Measurements from ENCODE around the gene PRDX5. TPM values are rescaled to one million over a fixed set of nuclear protein-coding genes. Genes with fewer than 3 reads are reported as not detected.

Gene PRDX5
- total RNA-seq, 1 donor: 245 TPM

Small RNA genes lying within 50 kb of the gene (small RNA-seq; reads per million reads assigned to genes)
- gene MIR1237 (1.3 reads per million, percentile 42 among the genes with 10 or more reads in this experiment), gene MIR7155 (not detected), gene RF00019 (not detected)

Other genes starting within 250 kb of the PRDX5 start
- 17.7 TPM in 2 replicates for gene MACROD1, start 152.0 kb upstream of the PRDX5 start, total RNA-seq
- gene STIP1, start 131.9 kb upstream of the PRDX5 start, total RNA-seq: 85.5 and 94.5 TPM in 2 replicates
- gene FERMT3, start 111.4 kb upstream of the PRDX5 start, total RNA-seq: 0.59 and 1.1 TPM in 2 replicates
- gene TRPT1, start 91.9 kb upstream of the PRDX5 start, total RNA-seq: 32.2 and 33.0 TPM in 2 replicates
- 46.6 and 56.5 TPM in 2 replicates for gene NUDT22, start 91.8 kb upstream of the PRDX5 start, total RNA-seq
- gene DNAJC4, start 87.6 kb upstream of the PRDX5 start, total RNA-seq: 8.0 and 9.8 TPM in 2 replicates
- 37.6 and 41.5 TPM in 2 replicates for gene VEGFB, start 83.5 kb upstream of the PRDX5 start, total RNA-seq
- 31.1 and 32.7 TPM in 2 replicates for gene FKBP2, start 77.0 kb upstream of the PRDX5 start, total RNA-seq
- gene PPP1R14B, start 71.2 kb upstream of the PRDX5 start, total RNA-seq: 136 and 139 TPM in 2 replicates
- gene PLCB3, start 66.6 kb upstream of the PRDX5 start, total RNA-seq: 25.3 and 25.6 TPM in 2 replicates
- 70.9 and 71.3 TPM in 2 replicates for gene BAD, start 33.5 kb upstream of the PRDX5 start, total RNA-seq
- 13.3 and 18.5 TPM in 2 replicates for gene GPR137, start 32.3 kb upstream of the PRDX5 start, total RNA-seq
- gene KCNK4, start 26.8 kb upstream of the PRDX5 start, total RNA-seq: 0.29 and 0.36 TPM in 2 replicates
- 0.29 TPM in 1 of 2 replicates, not detected in the other for gene CATSPERZ, start 17.8 kb upstream of the PRDX5 start, total RNA-seq
- 24.5 and 28.6 TPM in 2 replicates for gene ESRRA, start 12.6 kb upstream of the PRDX5 start, total RNA-seq
- 104 and 123 TPM in 2 replicates for gene TRMT112, start 562 bp upstream of the PRDX5 start, total RNA-seq
- gene CCDC88B, start 22.1 kb downstream of the PRDX5 start, total RNA-seq: 0.29 and 1.4 TPM in 2 replicates
- 35.9 and 39.4 TPM in 2 replicates for gene RPS6KA4, start 41.0 kb downstream of the PRDX5 start, total RNA-seq
- not detected in 2 replicates for gene SLC22A11, start 237.8 kb downstream of the PRDX5 start, total RNA-seq